G401 (cell line): Measurements from ENCODE around the gene UNC13B. TPM values are rescaled to one million over a fixed set of nuclear protein-coding genes. Genes with fewer than 3 reads are reported as not detected.
A peak's percentile ranks its signal among the peaks of the same experiment; 100 is the strongest.
"Not testable (repeated sequence)": the region's sequence is repeated elsewhere in the genome, so short reads cannot be mapped to it uniquely, and the experiment has no call there.

Experiments
- DNase-seq: peaks from one replicate; pipeline ENCODE4 v3.0.0-alpha.2; 2015; ENCODE audit warnings: low spot score
- in situ Hi-C: cut with HindIII; loops from 2 replicates; pipeline ENCODE4 v1.10.0; 2016; ENCODE audit warnings: low sequenced_read_pairs, mixed read lengths
- total RNA-seq: library from RNA; depleted of rRNA; stranded (reverse); fragments of >200 nt; shearing (Covaris generic); gene quantifications from 2 replicates; pipeline ENCODE4 v1.2.3, GENCODE V29; 2014; rRNA removed

The UNC13B gene
- total RNA-seq = 8.7 and 10.3 TPM in 2 replicates

DNA sequence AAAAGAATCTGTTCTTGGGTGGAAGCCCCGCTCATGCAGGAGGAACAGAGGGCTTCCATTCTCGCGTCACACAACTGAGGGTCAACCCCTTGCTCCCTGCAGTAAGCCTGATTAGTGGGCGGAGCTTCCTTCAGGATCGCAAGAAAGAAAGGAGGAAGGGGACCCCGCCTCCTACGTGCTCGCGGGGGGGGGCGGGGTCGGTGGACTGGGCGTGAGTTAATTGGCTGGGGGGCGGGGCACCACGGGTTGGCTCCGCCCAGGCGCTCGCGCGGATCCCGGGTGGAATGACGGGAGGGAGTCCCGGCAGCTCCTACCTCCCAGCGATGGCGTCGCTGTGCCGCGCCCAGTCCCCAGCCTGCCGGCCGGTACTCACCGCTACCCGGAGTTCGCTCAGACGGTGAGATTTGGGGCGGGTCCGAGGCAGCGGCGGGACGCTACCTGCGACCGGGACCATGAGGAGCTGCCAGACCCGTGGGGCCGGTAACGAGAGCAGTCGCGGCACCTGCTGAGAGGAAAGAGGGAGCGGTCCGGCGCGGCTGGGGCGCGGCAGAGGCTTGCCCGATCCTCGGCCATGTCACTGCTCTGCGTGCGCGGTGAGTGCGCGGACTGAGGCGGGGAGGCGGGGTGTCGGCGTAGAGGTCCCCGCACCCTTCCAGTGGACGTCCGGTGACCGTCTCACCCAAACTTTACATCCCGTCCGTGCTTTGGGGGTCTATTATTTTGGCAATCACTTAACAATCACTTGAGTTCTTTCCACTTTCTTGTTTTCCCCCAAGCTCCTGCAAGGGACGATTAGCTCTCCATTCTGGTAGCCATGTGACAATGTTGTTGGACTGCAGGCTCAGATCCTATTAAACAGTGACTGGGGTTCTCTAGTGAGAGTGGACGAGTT lies at the start of gene UNC13B:
Gene UNC13B, plus strand, starts transcription at position 297 of the 892 bp plus-strand sequence. Its CDS starts 275 bp downstream, at position 572.
- in situ Hi-C loops = no loop called here
- DNase-seq = peak; percentile 96

- DNase-seq = no peak
- in situ Hi-C loops = no loop called here
Observed at GRCh38 chr9:35112257-35113020, 49.4 kb upstream of the UNC13B start.

DNA sequence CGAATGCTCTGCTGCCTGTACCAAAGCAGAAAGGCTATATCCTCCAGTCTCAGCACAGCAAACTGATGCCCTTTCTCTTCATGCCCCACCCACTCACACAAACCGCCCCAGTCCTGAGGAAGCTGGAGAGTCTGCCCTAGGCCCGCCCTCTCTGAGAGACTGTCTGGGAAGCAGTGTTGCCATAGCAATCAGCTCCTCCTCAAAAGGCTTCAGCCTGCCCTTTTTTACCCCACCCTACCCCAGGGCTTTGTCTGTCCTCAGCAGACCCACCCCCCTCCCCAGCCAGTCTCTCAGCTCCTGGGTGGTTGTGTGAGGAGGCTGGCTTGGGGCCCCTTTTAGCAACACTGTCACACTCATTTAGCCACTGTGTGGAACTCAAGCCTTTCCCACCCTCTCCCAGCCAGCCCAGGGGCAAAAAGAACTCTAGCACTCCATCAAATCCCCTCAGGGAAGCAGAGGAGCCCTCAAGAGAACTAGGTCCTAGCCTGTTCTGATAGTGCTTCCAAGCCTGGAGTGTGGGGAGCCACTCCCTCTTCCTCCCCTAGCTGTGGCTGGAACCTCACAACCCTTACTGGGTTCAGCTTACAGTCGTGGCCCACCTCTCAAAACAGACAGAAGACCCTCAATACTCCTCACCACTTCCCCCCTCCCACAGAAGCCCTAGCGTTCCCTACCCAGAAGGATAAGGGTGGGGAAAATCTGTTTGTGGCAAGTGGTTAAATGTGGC lies 47.5 kb upstream of the UNC13B start:
- DNase-seq = peak; percentile 84
- in situ Hi-C loops = no loop called here

DNA sequence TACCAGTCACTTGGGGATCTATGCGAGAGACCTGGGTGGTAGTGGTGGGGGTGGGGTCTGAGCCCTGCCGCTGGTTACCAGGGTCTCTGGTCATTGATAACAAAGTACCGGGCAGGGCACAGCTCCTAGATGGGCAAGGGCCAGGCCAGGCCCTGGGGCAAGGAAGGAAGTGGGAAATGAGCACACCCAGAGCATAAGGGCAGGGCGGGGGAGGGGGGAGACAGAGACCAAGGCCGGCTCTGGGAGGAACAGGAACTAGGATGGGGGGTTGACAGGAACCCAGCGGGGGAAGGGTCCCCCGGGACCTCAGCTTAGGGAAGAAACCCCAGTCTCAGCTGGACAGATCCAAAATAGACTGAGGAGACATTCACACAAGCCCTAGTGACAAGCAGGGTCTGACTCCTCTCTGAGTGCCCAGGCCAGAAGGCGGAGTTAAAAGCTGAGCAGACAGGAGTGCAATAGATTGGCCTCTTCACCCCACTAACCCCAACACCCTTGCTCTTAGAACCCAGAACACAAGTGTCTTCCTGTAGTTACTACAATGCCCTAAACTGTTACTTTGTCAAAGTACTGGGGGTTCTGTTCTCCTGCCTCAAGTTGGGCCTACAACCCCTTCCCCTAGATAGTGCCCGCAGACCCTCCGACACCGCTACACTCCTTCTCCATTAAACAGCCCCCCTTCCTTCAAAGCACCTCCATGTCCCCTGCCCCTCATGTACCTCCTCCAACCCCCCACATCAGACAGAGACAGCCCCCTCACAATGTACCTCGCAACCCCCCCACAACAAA lies 46.8 kb upstream of the UNC13B start:
- DNase-seq = no peak
- in situ Hi-C loops = no loop called here

GRCh38 chr9:35115680-35116538 lies 45.9 kb upstream of the UNC13B start, which contains the start of gene ATOSB:
Gene ATOSB (minus strand): TSS chr9:35115862. CDS start chr9:35108274, 7,588 bp downstream.
- in situ Hi-C loops = no loop called here
- peak; percentile 95 for DNase-seq

GRCh38 chr9:35116539-35116897 lies 45.3 kb upstream of the UNC13B start:
- in situ Hi-C loops = no loop called here

GRCh38 chr9:35116898-35117551 lies 44.8 kb upstream of the UNC13B start:
- peak; percentile 97 for DNase-seq
- in situ Hi-C loops = no loop called here

More at GRCh38 chr9:35116539-35116897, 45.3 kb upstream of the UNC13B start:
- no peak for DNase-seq

GRCh38 chr9:35134920-35135319 lies 26.9 kb upstream of the UNC13B start:
- DNase-seq = no peak
- in situ Hi-C loops = no loop called here

GRCh38 chr9:35135988-35136387 lies 25.8 kb upstream of the UNC13B start:
- DNase-seq = no peak
- in situ Hi-C loops = no loop called here

DNA sequence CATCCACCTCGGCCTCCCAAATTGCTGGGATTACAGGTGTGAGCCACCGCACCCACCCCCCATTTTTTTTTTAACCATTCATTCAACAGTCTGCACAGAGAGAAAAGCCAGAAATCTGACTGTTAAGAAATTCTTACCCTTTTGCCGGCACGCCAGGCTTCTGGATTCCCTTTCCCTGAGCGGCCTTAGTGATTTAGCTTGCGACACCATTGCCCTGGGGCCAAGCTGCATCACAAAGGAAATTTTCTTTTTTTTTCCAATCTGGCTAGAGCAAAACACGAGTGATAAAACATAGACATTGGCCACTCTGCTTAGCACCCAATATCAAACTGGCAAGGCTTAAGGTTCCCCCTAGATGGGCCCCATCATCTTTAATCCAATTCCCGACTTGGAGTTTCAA lies 24.9 kb upstream of the UNC13B start:
- in situ Hi-C loops = no loop called here

DNA sequence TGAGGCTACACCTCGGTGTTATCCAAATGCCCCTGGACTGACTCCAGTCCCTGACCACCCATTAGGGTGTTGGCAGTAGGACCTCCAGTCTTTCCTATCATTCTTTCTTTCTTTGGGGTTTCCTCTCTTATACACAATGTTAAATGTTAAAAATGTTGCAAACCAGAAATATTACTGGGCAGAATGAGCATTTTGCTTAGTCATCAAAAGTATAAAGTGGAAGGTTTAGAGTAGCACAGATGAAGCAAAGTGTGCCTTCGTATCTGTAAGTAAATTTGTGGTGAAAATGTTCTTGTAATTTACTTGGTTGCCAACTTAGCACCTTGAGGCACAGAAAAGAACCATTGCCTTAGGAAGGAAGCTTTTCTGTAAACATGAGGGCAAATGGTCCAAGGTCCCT lies 21.7 kb upstream of the UNC13B start:
- in situ Hi-C loops = no loop called here
- DNase-seq = no peak

More for the DNA sequence above, 24.9 kb upstream of the UNC13B start:
- DNase-seq = no peak

- in situ Hi-C loops = no loop called here
- no peak for DNase-seq
Observed at GRCh38 chr9:35142037-35142436, 19.8 kb upstream of the UNC13B start.

- in situ Hi-C loops, DNase-seq: not testable (repeated sequence)
Observed at GRCh38 chr9:35147941-35148563, 13.8 kb upstream of the UNC13B start.

- no peak for DNase-seq
- in situ Hi-C loops = no loop called here
Observed at GRCh38 chr9:35152926-35153325, 8.9 kb upstream of the UNC13B start.

DNA sequence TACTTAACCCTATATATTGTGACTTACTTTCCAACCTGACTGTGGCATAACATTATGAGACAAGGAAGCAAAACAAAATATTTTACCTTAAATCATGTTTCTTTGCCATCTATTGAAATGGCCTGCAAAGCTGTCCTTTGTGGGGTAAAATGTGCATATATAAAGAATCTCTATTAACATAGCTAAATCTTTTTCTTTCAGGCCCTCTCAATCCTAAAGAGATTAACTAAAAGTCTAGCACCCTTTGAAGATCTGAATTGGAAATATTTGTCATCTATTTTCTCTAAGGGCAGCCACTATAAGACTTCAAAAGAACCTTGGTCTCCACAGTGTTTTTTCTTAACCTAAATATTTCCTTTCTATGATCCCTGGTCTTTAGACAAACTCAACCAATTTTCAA lies 5.0 kb upstream of the UNC13B start:
- no peak for DNase-seq
- in situ Hi-C loops = no loop called here

DNA sequence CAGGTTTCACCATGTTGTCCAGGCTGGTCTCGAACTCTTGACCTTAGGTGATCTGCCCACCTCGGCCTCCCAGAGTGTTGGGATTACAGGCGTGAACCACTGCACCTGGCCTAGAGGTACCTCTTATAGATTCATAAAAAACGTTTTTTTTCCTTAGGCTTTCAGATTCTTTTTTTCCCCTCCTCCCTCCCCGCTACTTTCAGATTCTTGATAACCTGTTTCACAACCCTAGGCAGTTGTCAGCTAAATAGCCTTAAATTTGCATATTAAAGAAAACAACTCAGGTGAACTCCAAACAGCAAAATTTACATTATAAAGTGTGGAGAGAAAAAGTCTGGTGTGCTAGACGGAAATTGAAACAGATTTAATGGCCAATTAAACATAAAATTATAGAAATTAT lies 4.0 kb upstream of the UNC13B start:
- DNase-seq, in situ Hi-C loops: not testable (repeated sequence)
